Myocyte (in vitro differentiated cells): ENCODE measurements around the gene KLHDC3. TPM values are rescaled to one million over a fixed set of nuclear protein-coding genes. Genes with fewer than 3 reads are reported as not detected.
"Not testable (repeated sequence)": the region's sequence is repeated elsewhere in the genome, so short reads cannot be mapped to it uniquely, and the experiment has no call there.

ENCODE experiments used
- DNase-seq: peaks from one replicate; pipeline ENCODE4 v3.0.0-alpha.2; 2012; ENCODE audit warnings: low read depth
- total RNA-seq: library from RNA; depleted of rRNA; stranded (reverse); fragments of >200 nt; gene quantifications from 2 replicates; pipeline ENCODE4 v1.2.3, GENCODE V29; 2014

The KLHDC3 gene
- total RNA-seq, 1 donor from 2014 or later = 194 TPM

- peak; percentile 44 for DNase-seq
These were observed 12.3 kb downstream of the KLHDC3 start for GRCh38 chr6:43026365-43026764.

- peak; percentile 12 for DNase-seq
These were observed 15.1 kb downstream of the KLHDC3 start for GRCh38 chr6:43029120-43029519.

GRCh38 chr6:43032326-43032725 is 18.3 kb downstream of the KLHDC3 start:
- DNase-seq = no peak

GRCh38 chr6:43033496-43034189 is 19.6 kb downstream of the KLHDC3 start:
- no peak for DNase-seq

- DNase-seq = no peak
These were observed 20.1 kb downstream of the KLHDC3 start for GRCh38 chr6:43034190-43034525.

GRCh38 chr6:43035495-43036194 is 21.6 kb downstream of the KLHDC3 start:
- no peak for DNase-seq

- DNase-seq = no peak
These were observed 22.7 kb downstream of the KLHDC3 start for GRCh38 chr6:43036712-43037111.

GRCh38 chr6:43037197-43037596 is 23.1 kb downstream of the KLHDC3 start:
- no peak for DNase-seq

GRCh38 chr6:43037706-43038105 is 23.7 kb downstream of the KLHDC3 start:
- no peak for DNase-seq

- no peak for DNase-seq
These were observed 24.7 kb downstream of the KLHDC3 start for GRCh38 chr6:43038727-43039126.

GRCh38 chr6:43040542-43041257 is 26.7 kb downstream of the KLHDC3 start:
- DNase-seq = no peak

GRCh38 chr6:43041475-43041874 is 27.4 kb downstream of the KLHDC3 start:
- DNase-seq = not testable (repeated sequence)

GRCh38 chr6:43043310-43043709 is 29.3 kb downstream of the KLHDC3 start:
- no peak for DNase-seq

- no peak for DNase-seq
These were observed 31.4 kb downstream of the KLHDC3 start for GRCh38 chr6:43045371-43045930.

GRCh38 chr6:43047998-43048397 is 33.9 kb downstream of the KLHDC3 start:
- DNase-seq = no peak

- no peak for DNase-seq
These were observed 36.9 kb downstream of the KLHDC3 start for GRCh38 chr6:43050981-43051380.

- no peak for DNase-seq
These were observed 38.3 kb downstream of the KLHDC3 start for GRCh38 chr6:43052225-43052841.

GRCh38 chr6:43052842-43053544 is 38.9 kb downstream of the KLHDC3 start:
- DNase-seq = peak; percentile 68

GRCh38 chr6:43053545-43054205 is 39.6 kb downstream of the KLHDC3 start, which contains the start of gene CUL7:
Gene CUL7, minus strand, starts transcription at chr6:43053851. Its CDS starts 1,063 bp downstream, at chr6:43052788.
- peak; percentile 96 for DNase-seq
